GM18499 (cell line): ENCODE data around the gene HOXB9.

Source experiments
- ATAC-seq: cut with Tn5 transposase; IDR thresholded peaks from one replicate; pipeline ENCODE4 v1.9.1; 2021; ENCODE audit warnings: moderate number of reproducible peaks; ENCODE audit not compliant: insufficient read depth, unreplicated experiment

The HOXB9 gene

GRCh38 chr17:48625495-48626244 is 488 bp downstream of the HOXB9 start:
- ATAC-seq, result no peak

- ATAC-seq, result no peak
Observed at GRCh38 chr17:48624544-48625494, 1.3 kb downstream of the HOXB9 start.

DNA sequence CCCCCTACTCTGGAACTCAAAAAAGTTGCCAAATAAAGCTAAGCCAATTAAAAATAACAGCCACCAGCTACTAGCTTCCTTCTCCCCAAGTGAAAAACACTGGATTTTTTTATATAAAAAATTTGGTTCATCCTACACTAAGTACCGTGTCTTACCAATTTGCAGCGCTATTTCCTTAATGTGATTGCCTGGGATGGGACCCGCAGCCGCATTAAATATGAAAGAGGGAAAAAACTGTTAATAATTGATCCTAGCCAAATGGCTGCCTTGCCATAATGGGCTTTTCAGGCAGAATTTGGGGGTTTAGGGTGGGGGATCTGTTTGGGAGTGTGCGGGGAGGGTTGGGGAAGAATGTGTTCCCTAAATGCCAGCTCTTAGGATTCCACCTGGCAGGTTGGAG is 2.0 kb downstream of the HOXB9 start:
- no peak for ATAC-seq

GRCh38 chr17:48623583-48623982 is 2.6 kb downstream of the HOXB9 start:
- ATAC-seq, result no peak

GRCh38 chr17:48622857-48623256 is 3.3 kb downstream of the HOXB9 start:
- ATAC-seq, result no peak

DNA sequence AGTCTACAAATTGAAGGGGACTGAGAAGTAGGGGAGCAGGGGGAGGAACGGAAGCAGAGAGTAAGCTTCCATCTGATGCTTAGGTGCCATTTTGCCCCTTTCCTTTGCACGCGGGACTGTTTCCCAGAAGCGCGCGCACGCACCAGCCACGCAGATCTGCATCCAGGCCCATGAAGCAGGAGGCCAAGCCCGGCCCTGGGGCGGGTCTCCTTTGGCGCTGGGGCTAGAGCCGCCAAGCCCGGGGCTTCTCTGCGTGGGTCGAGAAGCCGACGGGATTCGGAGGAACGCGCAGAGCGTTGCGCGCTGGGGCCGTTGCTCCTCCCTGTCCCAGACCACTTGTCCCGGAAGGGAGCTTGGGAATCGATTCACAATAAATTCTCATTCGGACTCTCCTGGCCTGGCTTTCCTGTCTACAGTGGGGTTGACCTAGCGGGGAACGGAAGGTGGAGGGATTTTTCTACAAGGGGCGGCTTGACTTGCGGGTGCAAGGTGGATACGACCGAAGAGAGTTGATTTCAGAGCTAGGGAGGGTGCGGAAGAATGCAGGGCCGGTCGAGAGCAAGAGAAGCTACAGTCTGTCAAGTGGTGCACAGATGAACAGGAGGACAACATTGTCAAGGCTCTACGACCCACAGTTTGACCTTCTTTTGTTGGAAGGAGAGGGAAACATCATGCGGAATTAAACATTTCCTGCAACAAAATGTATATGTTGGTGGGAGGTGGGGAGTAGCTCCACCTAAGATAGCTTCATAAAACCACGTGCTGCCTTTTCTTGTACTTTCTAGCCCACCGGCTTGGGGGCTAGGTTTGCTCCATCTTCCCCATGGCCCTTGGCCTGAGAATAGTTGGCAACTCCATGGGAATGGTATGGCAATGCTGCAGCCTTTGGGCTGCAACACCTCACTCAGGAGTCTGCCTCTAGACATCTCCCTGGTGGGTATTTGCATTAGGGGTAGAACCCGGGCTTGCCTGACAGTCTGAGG is 4.5 kb downstream of the HOXB9 start:
- ATAC-seq, result no peak

DNA sequence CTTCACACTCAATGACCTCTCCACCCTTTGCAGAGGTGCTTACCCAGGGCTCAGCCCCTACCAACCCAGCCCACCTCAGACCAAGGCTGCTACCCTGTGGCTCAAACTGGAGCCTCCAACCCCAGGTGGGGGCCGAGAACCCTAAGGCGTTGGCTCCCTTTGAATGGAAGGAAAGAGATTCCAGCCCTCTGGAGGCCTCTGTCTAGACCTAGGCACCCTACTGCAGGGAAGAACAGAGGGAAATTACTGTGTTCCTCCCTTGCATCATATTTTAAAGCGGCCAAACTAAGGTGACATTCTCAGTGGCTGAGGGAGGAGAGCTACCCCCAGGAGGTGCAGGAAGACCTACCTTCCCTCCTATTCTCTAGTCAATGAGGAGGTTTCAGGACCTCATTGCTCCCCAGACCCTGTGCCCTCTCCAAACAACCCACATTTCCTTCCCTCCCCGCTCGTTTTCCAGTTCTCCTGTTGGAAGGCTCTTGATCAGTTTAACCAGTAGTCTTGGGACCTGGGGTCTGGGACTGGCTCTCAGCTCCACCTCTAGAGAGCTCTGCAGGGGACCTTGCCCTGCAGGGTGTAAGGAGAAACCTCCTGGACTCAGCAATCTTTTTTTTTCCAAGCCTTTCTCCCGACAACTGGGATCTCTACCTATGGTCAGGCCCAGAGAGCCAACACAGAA is 5.6 kb downstream of the HOXB9 start:
- ATAC-seq, result no peak

- ATAC-seq, result no peak
Observed at GRCh38 chr17:48619826-48620449, 6.2 kb downstream of the HOXB9 start.

DNA sequence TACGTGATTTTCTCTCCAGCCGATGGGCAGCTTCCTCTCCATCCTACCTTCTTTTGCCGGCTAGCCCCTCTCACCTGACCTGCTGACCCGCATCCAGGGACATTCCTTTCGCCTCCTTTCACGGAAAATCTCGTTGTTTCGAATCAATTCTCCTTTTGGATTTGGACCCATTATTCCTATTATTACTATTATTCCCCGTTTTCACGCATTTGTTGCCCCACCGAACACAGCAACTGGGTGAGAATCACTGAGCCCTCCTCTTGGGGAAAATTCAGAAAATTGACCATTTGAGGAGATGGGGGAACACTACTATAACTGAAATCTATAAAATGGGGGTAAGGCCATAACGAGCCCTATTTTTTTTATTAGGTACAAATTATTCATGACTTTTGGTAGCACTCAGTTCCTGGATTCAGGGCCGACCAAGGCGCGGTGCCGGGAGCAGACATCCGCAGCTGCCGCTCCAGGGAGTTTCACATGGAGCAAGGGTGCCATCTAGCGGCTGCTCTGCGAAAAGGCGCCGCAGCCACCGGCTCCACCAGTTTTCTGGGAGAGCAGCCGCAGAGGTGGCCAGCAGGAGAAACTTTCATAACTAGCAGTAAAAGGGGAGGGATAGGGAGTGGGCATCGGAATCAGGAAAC is 7.8 kb downstream of the HOXB9 start:
- ATAC-seq, result no peak

GRCh38 chr17:48617471-48618255 is 8.5 kb downstream of the HOXB9 start:
- ATAC-seq, result no peak

DNA sequence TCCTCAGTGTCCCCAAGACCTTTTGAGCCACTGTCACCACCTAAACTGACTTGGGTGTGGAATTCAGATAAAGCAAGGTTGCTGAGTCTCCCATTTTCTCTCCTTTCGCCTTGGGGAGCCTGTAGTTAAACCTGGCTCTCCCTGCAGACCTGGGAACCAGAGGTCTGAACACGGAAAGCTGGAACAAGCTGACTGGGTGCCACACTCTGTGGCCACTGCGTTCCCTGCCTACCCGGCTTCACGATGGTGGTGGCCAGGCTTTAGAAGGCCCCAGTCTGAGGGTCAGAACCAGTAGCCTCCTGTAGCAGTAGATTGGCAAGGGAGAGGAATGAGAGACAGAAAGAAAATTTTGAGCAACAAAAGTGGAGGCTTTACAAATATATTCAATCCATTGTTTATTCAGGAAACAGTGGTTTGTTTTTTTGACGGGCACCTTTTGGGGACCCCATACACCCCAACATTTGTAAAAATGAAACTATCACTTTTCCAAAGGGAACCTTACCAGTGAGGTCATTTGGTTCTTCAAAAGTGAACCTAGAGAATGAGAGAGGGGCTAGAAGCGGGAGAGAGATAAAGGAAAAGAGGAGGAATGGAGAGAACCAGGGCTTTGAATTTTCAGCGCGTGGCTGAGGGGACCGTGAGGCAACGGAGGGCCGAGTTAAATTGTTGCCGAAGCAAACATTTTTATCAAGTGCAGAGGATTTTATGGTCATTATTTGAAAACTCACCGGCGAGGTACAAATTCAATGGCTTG is 9.3 kb downstream of the HOXB9 start:
- ATAC-seq, result no peak

DNA sequence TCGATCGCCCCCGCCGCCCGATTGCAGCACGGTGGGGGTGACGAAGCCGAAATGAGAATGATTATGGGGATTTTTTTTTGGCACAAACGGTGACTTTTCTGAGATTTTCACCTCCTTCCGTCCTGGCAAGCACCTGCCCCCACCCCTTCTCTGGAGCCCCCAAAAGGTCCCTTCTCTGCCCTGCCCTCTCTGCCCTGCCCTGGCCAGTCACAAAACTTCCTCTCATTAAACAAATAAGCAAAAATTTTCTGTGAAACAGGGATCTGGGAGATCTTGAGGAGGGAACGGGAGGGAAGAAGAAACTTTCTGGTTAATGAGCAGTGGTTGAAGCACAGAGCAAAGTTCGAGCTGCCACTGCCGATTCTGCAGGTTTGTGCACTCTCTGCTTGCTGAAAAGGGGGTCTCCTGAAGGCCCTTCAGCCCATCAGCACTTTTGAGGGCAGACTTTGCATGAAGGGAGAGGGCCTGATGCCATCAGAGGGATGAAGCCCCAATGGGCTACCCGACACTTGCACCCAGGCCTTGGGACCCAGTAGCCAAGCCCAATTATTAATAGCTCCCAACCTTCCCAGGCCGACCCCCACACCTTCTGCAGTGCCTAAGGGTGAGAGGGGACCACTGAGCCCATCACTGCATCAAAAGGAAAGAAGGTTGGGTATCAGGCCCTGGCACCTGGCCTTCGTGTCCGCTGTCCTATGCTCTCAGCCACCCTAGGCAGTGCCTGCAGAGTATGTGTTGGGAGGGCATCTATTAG is 10.0 kb downstream of the HOXB9 start:
- no peak for ATAC-seq

- no peak for ATAC-seq
Observed at GRCh38 chr17:48615047-48615962, 10.9 kb downstream of the HOXB9 start, which contains the start of gene HOXB8. Gene HOXB8 (minus strand): TSS chr17:48615292. CDS start chr17:48614704, 588 bp downstream.

DNA sequence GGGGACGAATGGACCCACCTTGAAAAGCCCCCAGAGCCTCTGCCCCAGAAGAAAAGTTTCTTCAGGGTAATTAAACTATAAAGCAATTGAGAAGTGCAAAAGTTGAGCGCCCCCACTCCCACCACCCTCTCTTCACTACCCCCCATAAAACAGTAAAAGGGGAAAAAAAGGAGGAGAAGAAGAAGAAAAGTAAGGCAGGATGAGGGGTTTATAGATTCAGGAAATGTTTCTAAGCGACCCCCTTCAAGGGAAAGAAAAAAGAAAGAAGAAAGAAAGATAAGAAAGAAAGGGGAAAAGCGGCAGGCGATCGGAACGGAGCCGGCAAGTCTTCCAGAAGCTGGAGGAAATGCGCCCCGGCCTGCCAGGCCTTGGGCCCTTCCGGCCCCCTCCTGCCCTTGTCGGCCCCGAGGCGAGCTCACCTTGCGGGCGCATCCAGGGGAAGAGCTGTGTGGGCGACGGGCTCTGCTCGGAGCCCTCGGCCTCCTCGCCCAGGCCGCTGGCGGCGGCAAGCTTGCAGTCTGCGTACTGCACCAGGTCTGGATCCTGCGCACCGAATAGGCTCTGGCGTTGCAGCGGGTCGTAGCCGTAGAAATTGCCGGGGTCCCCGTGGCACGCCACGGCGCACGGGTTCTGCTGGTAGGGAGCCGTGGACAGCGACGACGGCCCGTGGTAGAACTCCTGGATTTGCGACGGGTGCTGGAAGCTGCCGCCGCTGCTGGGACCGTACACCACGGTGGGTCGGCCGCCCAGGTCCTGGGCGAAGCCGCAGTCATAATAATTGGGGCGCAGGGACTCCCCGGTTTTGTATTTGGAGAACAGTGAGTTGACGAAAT is 12.1 kb downstream of the HOXB9 start:
- no peak for ATAC-seq
